DMS153 treated with DMSO at 0.1 percent for 48 hours (cell line): ENCODE data around the gene PTGES2.

Experiments used
- DNase-seq: peaks from one replicate; lab custom pipeline; 2025; ENCODE audit not compliant: unreplicated experiment; lab: John Stamatoyannopoulos, UW

PTGES2 gene

DNA sequence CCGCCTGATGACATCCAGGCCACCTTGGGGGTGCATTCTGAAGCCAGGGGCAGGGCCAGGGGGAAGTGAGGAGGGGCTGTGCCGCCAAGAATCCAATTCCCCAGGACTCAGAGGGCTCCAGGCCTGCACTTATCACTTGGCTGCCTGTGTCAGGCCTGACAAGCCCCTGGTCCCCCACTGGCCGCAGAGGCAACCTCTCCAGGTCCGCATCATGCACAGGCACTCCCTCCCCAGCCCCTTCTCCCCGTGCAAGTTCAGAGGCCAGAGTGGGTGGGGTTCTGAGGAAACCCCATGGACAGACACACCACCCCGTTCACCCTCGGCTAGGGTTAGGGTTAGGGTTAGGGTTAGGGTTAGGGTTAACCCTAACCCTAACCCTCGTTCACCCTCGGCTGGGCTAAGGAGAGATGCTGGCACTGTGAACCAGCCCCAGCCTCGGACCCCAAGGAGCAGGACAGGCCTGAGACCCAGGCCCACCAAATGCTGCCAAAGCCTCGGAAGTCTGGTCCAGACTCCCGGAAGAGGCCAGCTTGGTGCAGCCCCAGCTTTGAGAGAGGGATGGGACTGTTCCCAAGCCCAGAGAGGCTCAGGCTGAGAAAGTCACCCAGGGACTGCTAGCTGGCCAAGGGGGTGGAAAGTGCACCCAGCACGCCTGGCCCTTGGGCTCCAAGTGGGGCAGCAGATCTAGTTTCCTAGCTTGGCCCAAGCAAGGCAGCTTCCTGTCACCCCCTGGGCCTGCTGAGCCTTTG, 26.6 kb upstream of the PTGES2 start:
- DNase-seq: no peak

DNA sequence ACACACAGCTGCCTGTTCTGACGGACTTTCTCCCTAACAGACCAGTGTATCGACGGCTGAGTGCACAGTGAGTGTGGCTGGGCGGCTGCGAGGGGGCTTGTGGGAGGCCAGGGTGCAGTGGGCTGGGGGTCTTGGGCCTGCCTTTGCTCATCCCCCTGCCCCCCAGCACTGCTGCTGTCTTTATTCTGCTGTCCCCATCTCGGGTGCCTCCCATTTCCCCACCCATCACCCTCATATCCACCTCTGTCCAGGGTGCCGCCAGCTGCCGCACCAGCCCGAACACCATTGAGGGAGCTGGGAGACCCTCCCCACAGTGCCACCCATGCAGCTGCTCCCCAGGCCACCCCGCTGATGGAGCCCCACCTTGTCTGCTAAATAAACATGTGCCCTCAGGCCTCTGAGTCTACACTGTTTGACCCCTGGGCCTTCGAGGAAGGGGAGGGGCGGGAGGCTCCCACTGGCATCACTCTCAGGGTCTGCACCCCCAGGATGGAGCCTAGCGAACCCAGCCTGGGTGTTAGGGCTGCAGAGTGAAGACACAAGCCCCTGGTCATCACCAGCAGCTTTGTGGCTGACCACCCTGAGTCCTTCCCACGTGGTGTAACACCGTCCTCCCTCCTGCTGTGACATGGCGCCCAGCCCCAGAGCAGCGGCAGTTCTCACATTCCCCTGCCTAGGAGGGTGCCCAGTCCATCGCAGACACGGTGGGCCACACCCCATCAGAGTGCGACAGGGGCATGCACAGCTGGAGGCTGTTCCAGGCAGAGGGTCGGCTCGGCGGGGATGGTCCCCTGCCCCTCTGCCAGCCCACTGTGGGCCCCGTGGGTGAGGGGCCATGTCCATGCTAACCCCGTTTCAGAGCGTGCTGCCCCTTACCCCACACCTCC, 25.8 kb upstream of the PTGES2 start:
- no peak for DNase-seq

DNA sequence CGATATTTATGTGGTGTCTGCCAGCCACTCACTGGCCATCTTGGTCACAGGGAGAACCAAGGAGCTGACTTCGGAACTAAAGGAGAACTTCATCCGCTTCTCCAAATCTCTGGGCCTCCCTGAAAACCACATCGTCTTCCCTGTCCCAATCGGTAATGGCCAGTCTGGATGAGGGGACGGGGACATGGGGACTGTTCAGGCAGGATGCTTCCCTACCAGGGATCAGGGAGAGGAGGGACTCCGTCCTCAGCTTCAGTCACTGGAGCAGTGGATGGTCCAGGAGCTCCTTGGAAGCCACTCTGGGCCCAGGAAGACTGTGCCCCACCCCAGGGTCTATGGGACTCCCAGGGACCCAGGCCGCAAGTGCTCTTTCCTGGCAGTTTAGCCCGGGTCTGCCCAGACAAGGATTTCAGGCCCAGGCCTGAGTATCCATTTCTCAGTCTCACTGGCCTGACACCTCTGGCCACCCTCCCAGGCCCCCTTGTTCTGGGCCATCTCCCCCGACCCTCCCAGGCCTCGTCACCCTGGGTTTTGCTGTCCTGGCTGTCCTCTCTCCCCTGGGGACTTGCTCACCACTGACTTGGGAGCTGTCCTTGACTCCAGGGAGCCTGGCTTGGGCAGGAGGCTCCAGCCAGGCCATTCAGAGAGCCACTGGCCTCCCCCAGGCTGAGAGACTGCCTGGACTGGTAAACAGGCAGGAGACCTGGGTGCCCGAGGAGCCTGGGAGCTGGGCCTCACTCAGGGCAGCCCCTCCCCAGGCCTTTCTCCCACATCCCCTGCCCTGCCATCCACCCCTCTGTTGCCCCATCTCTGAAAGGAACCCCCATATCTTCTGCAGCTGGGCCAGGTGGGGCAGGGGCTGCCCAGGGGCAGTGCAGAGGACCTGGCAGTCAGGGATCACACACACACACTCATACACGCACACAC, 24.9 kb upstream of the PTGES2 start:
- DNase-seq: no peak

DNA sequence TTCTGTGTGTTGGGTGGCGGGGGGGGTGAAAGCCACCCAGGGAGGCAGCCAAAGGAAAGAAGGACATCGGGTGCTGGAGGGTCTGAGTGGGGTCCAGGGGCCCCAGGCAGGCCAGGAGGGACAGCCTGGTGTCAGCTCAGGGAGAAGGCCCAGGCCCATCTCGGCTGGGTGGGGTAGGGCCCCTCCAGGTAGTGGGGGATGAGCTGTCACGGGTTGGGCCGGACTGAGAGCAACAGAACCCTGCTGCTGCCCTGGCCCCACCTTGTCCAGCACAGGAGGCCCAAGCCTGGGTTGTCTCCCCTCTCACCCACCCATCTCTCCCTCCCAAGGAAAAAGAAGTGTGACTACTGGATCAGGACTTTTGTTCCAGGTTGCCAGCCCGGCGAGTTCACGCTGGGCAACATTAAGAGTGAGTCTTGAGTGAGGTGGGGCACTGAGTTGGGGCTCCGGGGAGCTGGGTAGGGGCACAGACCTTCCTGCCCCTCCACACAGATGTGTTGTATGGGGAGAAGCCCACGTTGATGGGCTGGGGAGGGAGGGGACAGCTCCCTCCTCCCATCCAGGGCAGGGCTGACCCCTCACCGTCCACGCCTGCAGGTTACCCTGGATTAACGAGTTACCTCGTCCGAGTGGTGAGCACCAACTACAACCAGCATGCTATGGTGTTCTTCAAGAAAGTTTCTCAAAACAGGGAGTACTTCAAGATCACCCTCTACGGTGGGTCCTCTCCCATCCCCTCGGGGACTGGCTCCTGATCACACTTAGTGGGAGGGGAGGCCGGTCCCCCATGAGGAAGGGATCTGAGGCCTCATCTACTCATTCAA, 24.0 kb upstream of the PTGES2 start:
- no peak for DNase-seq

DNA sequence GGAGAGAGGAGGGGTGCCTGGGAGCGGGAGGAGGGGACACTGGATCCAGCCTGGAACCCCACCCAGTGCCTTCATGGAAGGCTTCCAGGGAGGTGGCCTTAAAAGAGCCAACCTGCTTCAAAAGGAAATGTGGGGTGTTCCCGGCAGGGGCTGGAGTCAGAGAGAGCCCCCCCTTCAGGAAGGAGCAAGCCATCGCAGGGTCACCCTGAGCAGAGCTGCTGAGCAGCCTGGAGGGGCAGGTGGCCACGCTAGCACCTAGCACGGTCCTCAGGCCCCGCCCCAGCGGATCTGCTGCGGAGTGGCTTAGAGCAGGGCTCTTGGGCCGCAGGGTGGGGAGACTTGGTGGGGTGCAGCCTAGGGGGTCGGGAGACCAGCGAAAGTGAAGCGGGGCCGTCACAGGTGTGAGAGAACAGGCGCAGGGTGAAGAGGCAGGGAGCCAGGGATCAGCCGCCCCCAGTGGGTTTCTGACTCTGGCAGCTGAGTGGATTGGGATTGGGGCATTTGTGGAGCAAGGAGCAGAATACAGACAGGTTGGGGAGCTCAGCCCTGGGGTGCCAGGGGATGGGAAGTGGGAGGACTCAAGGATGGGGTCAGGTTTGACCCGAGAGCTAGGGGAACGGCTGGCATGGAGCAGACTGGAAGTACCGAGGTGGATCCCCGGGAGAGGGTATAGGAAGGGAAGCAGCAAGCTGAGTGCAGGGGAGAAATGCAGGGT, 23.2 kb upstream of the PTGES2 start:
- DNase-seq: no peak

DNA sequence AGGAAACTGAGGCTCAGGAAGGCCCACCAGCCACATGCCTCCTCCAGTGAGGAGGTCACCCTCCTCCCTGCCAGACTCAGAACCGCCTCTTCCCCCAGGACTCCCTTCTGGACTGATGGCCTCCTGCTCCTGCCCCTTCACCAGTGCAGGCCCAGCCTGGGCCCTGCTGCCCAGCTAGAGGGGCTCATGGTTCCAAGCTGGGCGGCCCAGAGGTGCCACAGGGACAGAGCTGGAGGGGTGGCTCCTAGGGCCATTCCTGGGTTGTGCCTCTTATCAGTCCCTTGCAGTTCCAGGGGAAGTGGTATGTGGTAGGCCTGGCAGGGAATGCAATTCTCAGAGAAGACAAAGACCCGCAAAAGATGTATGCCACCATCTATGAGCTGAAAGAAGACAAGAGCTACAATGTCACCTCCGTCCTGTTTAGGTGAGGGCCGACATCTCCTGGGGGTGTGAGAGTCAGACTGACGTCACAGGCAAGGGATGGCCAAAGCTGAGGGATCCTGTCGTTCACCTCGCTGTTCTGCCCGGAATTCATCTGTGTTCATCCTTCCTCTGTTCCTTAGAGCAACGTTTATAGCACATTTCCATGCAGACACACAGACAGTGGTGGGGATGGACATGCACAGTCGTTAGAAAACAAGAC, 22.5 kb upstream of the PTGES2 start:
- no peak for DNase-seq

DNA sequence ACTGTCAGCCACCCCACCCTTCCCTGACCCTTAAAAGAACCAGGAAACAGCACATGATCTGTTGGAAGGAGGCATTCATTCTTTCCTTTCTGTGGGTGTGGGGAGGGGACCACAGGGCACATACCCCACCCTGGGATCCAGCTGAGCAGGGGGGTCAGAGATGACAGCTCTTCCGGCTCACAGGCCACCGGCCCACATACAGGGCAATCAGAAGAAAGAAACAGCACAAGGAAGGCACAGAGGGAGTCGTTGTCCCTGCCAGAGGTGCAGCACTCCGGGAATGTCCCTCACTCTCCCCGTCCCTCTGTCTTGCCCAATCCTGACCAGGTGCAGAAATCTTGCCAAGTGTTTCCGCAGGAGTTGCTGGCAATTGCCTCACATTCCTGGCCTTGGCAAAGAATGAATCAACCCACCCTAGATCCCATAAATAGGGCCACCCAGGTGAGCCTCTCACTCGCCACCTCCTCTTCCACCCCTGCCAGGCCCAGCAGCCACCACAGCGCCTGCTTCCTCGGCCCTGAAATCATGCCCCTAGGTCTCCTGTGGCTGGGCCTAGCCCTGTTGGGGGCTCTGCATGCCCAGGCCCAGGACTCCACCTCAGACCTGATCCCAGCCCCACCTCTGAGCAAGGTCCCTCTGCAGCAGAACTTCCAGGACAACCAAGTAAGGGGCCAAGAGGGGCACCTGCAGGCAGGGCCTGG, 21.6 kb upstream of the PTGES2 start, which contains the start of gene LCN2:
TSS of gene LCN2 (plus strand) at position 453 of the 701 bp plus-strand sequence. CDS start at position 526, 73 bp downstream.
- DNase-seq: no peak

DNA sequence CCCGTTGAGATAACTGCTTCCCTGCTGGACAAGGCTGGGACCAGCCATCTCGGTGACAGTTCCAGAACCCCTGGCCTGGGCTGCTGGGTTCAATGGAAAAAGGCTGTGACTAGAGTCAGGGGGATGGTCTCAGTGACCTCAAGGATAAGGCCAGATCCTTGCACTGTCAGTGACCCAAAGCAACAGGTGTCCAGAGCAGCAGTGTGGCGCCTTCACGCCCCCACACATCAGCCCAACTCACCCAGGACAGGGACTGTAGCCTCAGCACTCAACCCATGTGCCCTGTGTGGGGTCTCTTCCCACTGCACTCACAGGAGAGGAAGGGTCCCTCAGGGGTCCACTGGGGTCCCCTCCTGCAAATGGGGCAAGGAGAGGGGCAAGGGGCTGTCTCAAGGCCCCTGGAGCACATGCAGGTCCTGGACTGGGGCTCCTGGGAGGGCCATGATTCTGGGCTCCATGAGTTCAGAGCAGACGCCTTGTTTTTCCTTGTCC, 21.0 kb upstream of the PTGES2 start:
- DNase-seq: no peak

DNA sequence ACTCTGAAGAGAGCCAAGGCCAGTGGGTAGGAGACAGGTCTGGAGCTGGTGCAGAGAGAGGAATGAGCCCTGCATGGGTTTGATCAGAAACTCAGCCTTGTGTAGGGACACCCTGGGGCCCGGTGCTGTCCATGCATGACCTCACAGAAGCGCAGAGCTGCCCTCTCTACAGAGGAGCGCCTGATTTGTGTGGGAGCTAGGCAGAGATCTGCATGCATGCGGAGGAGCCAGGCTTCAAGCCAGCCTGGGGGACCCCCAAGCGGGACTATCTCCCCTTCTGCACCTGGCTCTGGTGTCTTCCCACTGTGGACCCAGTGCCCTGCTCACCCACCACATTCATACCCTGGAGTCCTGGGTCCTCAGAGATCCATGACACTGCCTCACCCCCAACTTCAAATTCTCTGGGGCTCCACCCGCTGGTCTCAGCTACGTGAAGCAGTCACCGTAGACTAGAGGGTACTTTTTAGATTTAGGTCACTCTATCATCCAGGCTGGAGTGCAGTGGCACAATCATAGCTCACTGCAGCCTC, 19.1 kb upstream of the PTGES2 start:
- DNase-seq: no peak

DNA sequence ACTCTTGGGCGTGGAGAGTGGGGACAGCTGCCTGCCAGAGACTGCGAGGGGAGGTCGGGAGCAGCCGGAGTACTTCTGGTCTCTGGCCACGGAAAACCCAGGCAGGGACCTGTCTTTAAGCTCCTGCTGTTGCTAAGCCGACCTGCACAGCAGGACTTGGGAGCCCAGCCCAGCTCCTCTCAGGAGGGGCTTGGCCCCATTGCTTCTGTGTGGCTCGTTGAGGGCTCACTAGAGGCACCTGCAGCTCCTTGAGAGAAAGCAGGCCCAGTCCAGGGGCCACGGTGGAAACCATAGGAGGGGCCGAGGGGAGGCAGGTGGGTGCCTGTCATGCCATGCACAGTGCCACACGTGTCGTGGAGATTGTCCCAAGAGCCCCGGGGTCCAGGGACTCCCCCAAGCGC, 18.4 kb upstream of the PTGES2 start:
- DNase-seq: no peak

DNA sequence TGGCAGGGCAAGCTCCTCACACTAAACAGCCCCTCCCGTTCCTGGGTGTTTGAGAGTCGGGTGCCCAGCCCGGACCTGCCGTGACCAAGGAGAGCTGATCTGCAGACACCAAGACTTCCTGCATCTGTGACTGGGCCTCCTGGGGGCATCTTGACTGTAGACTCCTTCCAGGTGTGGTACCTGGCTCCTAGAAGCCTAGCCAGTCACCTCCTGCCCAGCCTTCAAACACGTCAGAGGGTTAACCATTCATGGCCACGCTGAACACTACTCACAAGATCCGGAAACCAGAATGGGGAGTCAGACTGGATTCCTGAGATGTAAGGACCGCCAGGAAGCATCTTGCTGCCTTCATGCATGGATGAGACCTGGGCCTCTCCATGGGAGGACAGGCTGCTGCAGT, 18.0 kb upstream of the PTGES2 start:
- DNase-seq: no peak

DNA sequence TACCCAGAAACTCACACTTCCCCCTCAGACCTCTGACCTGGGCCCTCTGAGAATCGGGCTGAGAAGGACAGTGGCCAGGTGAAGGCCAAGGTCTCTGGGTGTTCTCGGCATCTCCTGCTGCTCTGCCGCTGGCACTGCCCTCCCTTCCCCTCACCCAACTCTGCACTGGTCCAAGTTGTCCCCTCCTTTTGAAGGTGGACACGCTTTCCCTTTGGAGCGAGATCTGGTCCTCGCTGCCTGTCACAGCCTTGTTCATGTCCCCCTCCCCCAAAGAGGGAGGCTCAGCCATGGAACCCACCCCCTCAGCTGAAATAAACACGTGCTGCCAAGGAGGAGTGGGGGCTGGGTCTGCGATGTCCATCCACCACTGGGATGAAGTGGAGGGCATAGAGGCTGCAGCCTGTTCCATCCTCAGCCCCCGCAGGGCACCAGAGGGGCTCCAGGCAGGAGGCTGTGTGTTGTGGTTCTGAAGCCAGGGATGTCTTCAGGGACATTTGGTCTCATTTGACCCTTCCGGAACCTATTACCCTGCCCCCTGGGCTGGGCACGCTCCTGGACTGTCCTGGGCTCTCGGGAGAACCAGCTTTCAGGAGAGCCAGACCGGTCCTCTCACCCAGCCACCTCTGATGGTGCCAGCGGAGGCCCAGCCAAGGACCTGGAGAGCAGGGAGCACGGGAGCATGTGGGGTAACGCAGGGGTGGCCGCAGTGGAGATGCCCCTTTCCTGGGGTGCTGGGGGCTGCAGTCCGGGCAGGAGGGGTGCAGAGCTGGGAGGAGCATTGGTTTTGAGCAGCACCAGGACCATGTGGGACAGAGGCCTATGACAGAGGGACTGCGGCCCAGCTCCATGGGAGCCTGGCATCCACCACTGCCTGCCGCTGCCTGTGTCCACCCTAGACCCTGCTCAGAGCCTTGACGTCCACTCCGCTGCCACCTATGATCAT, 17.0 kb upstream of the PTGES2 start:
- no peak for DNase-seq

DNA sequence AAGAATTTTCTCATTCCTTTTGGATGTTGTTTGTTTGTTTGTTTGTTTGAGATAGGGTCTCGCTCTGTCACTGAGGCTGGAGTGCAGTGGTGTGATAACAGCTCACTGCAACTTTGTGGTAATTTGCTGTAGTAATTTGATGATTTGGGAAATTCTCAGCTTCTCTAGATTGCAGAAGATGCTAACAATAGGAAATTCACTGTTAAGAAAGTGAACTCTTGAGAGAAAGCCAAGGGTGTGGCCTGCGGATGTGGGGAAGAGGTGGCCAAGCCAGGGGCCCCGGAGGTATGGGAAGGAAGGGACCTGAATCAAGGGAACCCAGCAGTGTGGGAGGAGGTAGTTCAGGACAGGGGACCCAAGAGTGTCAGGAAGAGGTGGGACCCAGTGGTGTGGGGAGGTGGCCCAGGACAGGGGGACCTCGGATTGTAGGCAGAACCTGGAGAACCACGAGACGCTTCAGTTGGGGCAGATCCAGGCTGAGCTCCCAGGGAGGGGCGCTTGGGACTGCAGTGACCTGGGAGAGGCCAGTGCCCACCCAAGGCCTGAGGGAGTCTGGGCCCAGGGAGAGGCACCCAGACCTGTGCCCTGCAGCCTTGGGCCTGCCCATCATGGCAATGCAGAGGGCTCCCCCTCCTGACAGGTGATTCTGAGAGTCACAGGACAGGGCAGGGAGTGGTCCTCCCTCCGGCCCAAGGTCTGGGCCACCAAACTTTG, 16.2 kb upstream of the PTGES2 start:
- DNase-seq: no peak

DNA sequence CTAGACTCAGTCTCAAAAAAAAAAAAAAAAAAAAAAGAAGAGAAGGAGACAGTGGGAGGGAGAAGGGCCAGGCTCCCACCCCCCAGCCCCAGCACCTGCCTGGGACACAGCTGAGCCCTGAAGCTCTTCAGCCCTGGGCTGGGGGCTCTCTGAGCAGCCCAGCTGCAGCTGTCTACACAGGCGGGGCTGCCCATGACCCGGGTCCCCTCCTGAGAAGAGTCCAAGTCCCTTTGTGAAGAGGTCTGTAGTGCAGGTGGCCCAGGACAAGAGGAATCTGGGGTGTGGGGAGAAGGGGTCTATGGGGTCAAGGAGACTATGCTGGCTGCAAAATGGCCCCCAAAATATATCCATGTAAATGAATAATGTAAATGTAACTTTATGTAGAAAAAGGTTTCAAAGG, 15.1 kb upstream of the PTGES2 start:
- DNase-seq: no peak

DNA sequence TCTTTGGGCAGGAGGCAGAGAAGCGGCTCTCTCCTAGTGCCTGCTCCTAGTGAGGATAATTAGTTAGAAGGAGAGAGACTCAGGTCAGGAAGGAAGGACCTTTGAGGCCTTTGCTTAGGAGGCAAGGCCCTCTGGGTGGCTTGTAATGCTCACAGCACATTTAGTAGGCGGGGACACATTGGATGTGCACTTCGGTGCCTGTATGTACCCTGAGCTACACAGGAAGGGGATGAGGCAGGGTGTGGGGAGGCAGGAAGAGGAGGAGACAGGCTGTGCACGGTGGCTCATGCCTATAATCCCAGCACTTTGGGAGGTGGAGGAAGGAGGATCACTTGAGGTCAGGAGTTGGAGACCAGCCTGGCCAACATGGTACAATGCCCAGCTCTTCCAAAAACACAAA, 14.5 kb upstream of the PTGES2 start:
- no peak for DNase-seq

DNA sequence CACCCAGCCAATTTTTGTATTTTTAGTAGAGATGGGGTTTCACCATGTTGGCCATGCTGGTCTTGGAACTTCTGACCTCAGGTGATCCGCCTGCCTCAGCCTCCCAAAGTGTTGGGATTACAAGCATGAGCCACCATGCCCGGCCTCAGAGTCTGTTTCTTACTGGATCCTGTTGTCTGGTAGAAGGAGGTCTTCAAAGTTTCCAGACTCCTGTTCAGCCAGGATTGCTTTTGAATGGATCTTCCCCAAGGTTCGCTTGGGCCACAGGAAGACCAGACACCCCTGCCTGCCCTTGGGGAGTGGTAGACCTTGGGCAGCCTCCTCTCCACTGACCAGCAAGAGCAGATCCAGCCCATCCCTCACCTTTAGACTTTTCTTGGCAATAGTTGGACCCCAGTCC, 14.1 kb upstream of the PTGES2 start:
- no peak for DNase-seq
